ENCODE data around the gene CALD1. TPM values are rescaled to one million over a fixed set of nuclear protein-coding genes. Genes with fewer than 3 reads are reported as not detected.

The CALD1 gene
- total RNA-seq, 1 donor from 2014 or later: 95.4 TPM

DNA sequence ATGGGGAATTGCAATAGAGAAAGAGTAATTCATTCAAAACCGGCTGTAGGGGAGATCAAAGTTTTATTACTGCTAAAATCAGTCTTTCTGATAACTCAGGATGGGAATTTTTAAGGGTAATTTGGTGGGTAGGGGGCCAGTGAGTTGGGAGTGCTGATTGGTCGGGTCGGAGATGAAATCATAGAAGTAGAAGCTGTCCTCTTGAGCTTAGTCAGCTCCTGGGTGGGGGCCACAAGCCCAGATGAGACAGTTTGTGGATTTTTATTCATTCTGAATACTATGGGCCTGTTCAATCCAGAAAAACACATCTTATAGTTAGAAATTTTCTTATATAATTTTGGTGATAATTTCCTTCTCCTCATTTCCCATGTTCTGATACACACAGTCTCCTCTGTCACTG lies 25.4 kb downstream of the CALD1 start:
- no peak for DNase-seq (ENCODE audit: low spot score, unreplicated experiment)
- TF ChIP-seq, protein P1, sequence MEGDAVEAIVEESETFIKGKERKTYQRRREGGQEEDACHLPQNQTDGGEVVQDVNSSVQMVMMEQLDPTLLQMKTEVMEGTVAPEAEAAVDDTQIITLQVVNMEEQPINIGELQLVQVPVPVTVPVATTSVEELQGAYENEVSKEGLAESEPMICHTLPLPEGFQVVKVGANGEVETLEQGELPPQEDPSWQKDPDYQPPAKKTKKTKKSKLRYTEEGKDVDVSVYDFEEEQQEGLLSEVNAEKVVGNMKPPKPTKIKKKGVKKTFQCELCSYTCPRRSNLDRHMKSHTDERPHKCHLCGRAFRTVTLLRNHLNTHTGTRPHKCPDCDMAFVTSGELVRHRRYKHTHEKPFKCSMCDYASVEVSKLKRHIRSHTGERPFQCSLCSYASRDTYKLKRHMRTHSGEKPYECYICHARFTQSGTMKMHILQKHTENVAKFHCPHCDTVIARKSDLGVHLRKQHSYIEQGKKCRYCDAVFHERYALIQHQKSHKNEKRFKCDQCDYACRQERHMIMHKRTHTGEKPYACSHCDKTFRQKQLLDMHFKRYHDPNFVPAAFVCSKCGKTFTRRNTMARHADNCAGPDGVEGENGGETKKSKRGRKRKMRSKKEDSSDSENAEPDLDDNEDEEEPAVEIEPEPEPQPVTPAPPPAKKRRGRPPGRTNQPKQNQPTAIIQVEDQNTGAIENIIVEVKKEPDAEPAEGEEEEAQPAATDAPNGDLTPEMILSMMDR (IDR thresholded peaks at IDR 0.05; ENCODE audit: unreplicated experiment): no peak
- no peak overlapping the region for H3K27ac Mint-ChIP-seq
- H3K4me3 Mint-ChIP-seq (ENCODE audit: low read depth): no peak overlapping the region
- peaks cover 12% of the 10 kb centered on the region for H3K36me3 Mint-ChIP-seq (ENCODE audit: insufficient read depth)
- H3K4me1 Mint-ChIP-seq (ENCODE audit: low read depth): no peaks in the 10 kb centered on the region
- H3K9me3 Mint-ChIP-seq (ENCODE audit: low read depth): peaks cover 10% of the 10 kb centered on the region
- no peaks in the 10 kb centered on the region for H3K27me3 Mint-ChIP-seq

DNA sequence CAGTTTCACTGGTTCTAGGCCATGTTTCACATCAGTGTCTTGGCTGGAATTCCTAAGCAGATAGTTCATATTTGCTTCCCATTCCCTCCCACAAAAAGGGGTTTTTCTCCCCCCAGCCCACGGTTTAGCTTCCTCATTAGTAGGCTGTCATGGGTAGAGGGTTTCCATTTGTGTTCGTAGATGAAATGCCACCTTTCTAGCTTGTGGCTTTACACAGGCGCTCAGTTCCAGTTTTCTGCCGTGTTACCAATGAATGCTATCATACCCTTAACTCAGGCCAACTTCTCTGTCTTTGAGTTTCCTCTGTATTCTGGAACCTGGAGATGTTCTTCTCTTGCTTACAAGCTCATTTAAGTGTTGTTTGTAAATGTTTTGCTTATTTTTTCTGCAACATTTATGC lies 26.8 kb downstream of the CALD1 start:
- DNase-seq (ENCODE audit: low spot score, unreplicated experiment): no peak
- H3K9me3 Mint-ChIP-seq (ENCODE audit: low read depth): peaks cover 10% of the 10 kb centered on the region
- H3K36me3 Mint-ChIP-seq (ENCODE audit: insufficient read depth): peaks cover 12% of the 10 kb centered on the region
- H3K27me3 Mint-ChIP-seq: no peaks in the 10 kb centered on the region
- H3K27ac Mint-ChIP-seq: no peak overlapping the region
- H3K4me3 Mint-ChIP-seq (ENCODE audit: low read depth): no peak overlapping the region
- H3K4me1 Mint-ChIP-seq (ENCODE audit: low read depth): no peaks in the 10 kb centered on the region
- TF ChIP-seq, protein P1 (IDR thresholded peaks at IDR 0.05; ENCODE audit: unreplicated experiment): no peak

DNA sequence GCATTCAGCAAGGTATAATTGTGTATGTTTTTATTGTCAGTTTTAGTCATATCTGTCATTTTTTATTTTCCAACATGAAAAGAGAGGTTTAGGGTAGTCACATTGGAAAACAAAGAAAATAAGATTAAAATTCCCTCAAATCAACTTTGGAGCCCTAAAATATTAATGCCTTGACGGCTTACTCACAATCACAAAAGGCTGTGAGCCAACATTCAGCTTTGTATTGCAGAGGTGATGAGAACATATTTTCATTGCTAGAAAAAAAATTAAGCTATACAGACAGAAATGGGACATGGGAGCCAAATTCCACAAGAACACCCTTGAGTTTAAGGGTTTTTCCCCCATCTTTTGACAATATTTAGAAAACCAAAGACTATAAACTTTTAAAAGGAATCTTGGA lies 30.2 kb downstream of the CALD1 start:
- peaks cover 4% of the 10 kb centered on the region for H3K9me3 Mint-ChIP-seq (ENCODE audit: low read depth)
- no peak overlapping the region for H3K4me3 Mint-ChIP-seq (ENCODE audit: low read depth)
- H3K27ac Mint-ChIP-seq: no peak overlapping the region
- DNase-seq (ENCODE audit: low spot score, unreplicated experiment): no peak
- H3K27me3 Mint-ChIP-seq: no peaks in the 10 kb centered on the region
- no peaks in the 10 kb centered on the region for H3K4me1 Mint-ChIP-seq (ENCODE audit: low read depth)
- TF ChIP-seq, protein P1 (IDR thresholded peaks at IDR 0.05; ENCODE audit: unreplicated experiment): no peak
- H3K36me3 Mint-ChIP-seq (ENCODE audit: insufficient read depth): peaks cover under 1% of the 10 kb centered on the region

DNA sequence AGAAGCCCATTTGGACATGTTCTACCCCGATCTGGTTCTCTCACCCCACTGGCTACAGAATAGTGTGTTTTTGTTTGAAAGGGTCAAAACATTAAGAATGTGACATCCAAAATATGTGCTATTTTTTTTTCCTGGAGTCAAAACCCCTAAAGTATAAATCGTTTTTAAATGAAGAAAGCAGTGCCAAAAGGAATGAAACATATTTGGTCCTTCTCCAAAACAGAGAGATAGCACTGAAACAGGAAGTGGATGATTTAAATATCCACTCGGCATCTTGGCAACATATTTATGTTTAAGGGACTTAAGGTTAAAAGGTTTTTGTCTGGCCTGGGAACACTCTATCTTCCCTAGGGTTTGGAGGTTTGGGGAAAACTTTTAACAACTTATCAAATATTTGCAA lies 32.3 kb downstream of the CALD1 start:
- Mint-ChIP-seq H3K4me1 (ENCODE audit: low read depth) (no peaks in the 10 kb centered on the region), H3K9me3 (ENCODE audit: low read depth) (no peaks in the 10 kb centered on the region), H3K36me3 (ENCODE audit: insufficient read depth) (no peaks in the 10 kb centered on the region), H3K4me3 (ENCODE audit: low read depth) (no peak overlapping the region), H3K27me3 (no peaks in the 10 kb centered on the region), H3K27ac (no peak overlapping the region)
- DNase-seq (ENCODE audit: low spot score, unreplicated experiment): no peak
- TF ChIP-seq, protein P1 (IDR thresholded peaks at IDR 0.05; ENCODE audit: unreplicated experiment): no peak

DNA sequence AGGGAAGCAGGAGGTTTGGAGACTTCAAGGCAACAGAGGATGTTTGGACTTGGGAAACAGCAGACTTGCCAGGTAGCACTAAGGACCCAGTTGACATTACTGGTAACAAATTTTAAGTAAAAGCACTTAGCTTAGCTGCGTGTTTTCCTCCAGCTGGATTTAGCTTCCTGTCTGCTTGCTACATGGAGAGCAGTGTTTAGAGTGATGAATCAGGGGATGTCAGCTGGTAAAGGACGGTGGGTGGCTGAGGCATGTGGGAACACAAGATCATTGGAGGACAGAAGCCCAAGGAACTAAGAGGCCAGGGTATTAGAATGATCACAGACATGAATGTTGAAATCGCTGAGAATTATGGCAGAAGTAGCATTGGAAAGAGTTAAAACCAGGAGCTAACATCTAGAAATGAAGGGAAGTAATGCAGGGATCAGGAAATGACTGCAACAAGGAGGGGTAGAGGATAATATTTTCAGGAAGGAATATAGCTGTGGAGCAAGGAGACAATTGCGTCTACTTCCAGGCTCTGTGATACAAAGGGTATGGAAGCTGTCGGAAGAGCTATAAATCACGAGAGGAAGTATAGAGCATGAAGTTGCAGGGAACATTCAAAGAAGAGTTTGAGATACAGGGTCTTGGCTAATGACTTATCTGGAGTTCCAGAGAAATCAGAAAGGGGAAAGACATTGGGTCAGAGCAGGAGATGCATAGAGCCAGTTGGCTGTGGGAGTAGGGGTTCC lies 34.4 kb downstream of the CALD1 start:
- DNase-seq (ENCODE audit: low spot score, unreplicated experiment): no peak
- TF ChIP-seq, protein P1 (IDR thresholded peaks at IDR 0.05; ENCODE audit: unreplicated experiment): no peak
- Mint-ChIP-seq H3K9me3 (ENCODE audit: low read depth) (no peaks in the 10 kb centered on the region), H3K27me3 (no peaks in the 10 kb centered on the region), H3K27ac (no peak overlapping the region), H3K4me1 (ENCODE audit: low read depth) (no peaks in the 10 kb centered on the region), H3K36me3 (ENCODE audit: insufficient read depth) (no peaks in the 10 kb centered on the region), H3K4me3 (ENCODE audit: low read depth) (no peak overlapping the region)

Measured in progenitor cell of endocrine pancreas (in vitro differentiated cells).